ENCODE data around the gene ACYP2.
A peak's percentile ranks its signal among the peaks of the same experiment; 100 is the strongest.
"Not testable (repeated sequence)": the region's sequence is repeated elsewhere in the genome, so short reads cannot be mapped to it uniquely, and the experiment has no call there.

ACYP2 gene

GRCh38 chr2:54115284-54116137 is at the start of gene ACYP2:
TSS of gene ACYP2 (plus strand) at chr2:54115615.
- DNase-seq, result peak; percentile 93

- no peak for DNase-seq
These were observed 49.5 kb upstream of the ACYP2 start for GRCh38 chr2:54065891-54066290.

GRCh38 chr2:54067851-54068375 is 47.5 kb upstream of the ACYP2 start:
- no peak for DNase-seq

GRCh38 chr2:54072483-54072882 is 42.9 kb upstream of the ACYP2 start:
- DNase-seq, result not testable (repeated sequence)

GRCh38 chr2:54073796-54074195 is 41.6 kb upstream of the ACYP2 start:
- DNase-seq, result no peak

GRCh38 chr2:54074606-54075341 is 40.6 kb upstream of the ACYP2 start:
- DNase-seq, result no peak

- DNase-seq, result no peak
These were observed 38.8 kb upstream of the ACYP2 start for GRCh38 chr2:54076586-54076985.

GRCh38 chr2:54077088-54077900 is 38.1 kb upstream of the ACYP2 start:
- no peak for DNase-seq

- no peak for DNase-seq
These were observed 36.1 kb upstream of the ACYP2 start for GRCh38 chr2:54079331-54079730.

GRCh38 chr2:54081574-54081973 is 33.8 kb upstream of the ACYP2 start:
- peak; percentile 44 for DNase-seq

GRCh38 chr2:54083021-54083420 is 32.4 kb upstream of the ACYP2 start:
- DNase-seq, result no peak

GRCh38 chr2:54083445-54083844 is 32.0 kb upstream of the ACYP2 start:
- no peak for DNase-seq

GRCh38 chr2:54084600-54084999 is 30.8 kb upstream of the ACYP2 start:
- peak; percentile 14 for DNase-seq

GRCh38 chr2:54085069-54085468 is 30.3 kb upstream of the ACYP2 start:
- DNase-seq, result peak; percentile 1

- no peak for DNase-seq
These were observed 29.3 kb upstream of the ACYP2 start for GRCh38 chr2:54086157-54086556.

- no peak for DNase-seq
These were observed 27.2 kb upstream of the ACYP2 start for GRCh38 chr2:54088191-54088634.

GRCh38 chr2:54088719-54089118 is 26.7 kb upstream of the ACYP2 start:
- no peak for DNase-seq

GRCh38 chr2:54090521-54091117 is 24.8 kb upstream of the ACYP2 start:
- no peak for DNase-seq

GRCh38 chr2:54092940-54093339 is 22.5 kb upstream of the ACYP2 start:
- peak; percentile 18 for DNase-seq

GRCh38 chr2:54095406-54095805 is 20.0 kb upstream of the ACYP2 start:
- not testable (repeated sequence) for DNase-seq

- not testable (repeated sequence) for DNase-seq
These were observed 19.3 kb upstream of the ACYP2 start for GRCh38 chr2:54096141-54096540.

GRCh38 chr2:54097124-54097523 is 18.3 kb upstream of the ACYP2 start:
- DNase-seq, result no peak

- DNase-seq, result no peak
These were observed 16.0 kb upstream of the ACYP2 start for GRCh38 chr2:54099370-54099769.
